OCI-LY7 (cell line): ENCODE results near the gene SLC9A9.

Experiments
- CTCF ChIP-seq: fragments of 200-600 bp; sonication (generic); conservative IDR thresholded peaks from 2 replicates; pipeline ENCODE4 v1.5.1; 2014; ENCODE audit warnings: mild to moderate bottlenecking, antibody characterized with exemption, low read length, moderate library complexity, mixed read lengths
- EZH2phosphoT487 ChIP-seq: fragments of 200-600 bp; sonication (generic); IDR thresholded peaks from 2 replicates; pipeline ENCODE4 v1.6.1; 2018; ENCODE audit warnings: low read depth, borderline replicate concordance, mild to moderate bottlenecking, mixed run types, antibody characterized with exemption, low read length, moderate library complexity, mixed read lengths

GRCh38 chr3:143884861-143885260 lies 36.6 kb upstream of the SLC9A9 start:
- TF ChIP-seq CTCF (no peak), EZH2phosphoT487 (no peak)
